IMR-90 (cell line): Measurements from ENCODE around the gene PRDM5. TPM values are rescaled to one million over a fixed set of nuclear protein-coding genes. Genes with fewer than 3 reads are reported as not detected.

Source experiments
- ATAC-seq: fragments of 200-7000 bp; cut with Tn5 transposase; 2 replicates; pipeline ENCODE4 v1.9.1; 2020; ENCODE audit warnings: low read depth, mild to moderate bottlenecking, moderate library complexity
- BruUV-seq: library from RNA; stranded (reverse); fragments of 400-500 nt; replicated peaks from 2 replicates; lab custom pipeline; 2021; lab: Mats Ljungman, UMichigan
- CTCF ChIA-PET: fragments of 300-600 bp; formaldehyde crosslinking; extraction: SDS; loops from one replicate; lab custom pipeline; 2021; ENCODE audit warnings: antibody characterized with exemption; lab: Yijun Ruan, JAX
- POLR2A ChIA-PET: fragments of 300-600 bp; sonication (Branson Sonifier 250); formaldehyde crosslinking; loops from one replicate; lab custom pipeline; 2022; ENCODE audit warnings: antibody characterized with exemption; ENCODE audit not compliant: unreplicated experiment; lab: Charles Lee
- DNase-seq: peaks from one replicate; pipeline ENCODE4 v3.0.0; 2013
- H2AFZ ChIP-seq: replicated peaks from 2 replicates; pipeline ENCODE3; 2013; ENCODE audit warnings: low read length, mild to moderate bottlenecking; ENCODE audit not compliant: poor library complexity
- H2AK5ac ChIP-seq: 2 replicates; pipeline ENCODE4 v1.6.1; 2013; ENCODE audit warnings: low read depth, low read length, inconsistent platforms
- H2AK9ac ChIP-seq: replicated peaks from 2 replicates; pipeline ENCODE3; 2013; ENCODE audit warnings: mild to moderate bottlenecking, low read depth, low read length, moderate library complexity; ENCODE audit not compliant: poor library complexity
- H2BK120ac ChIP-seq: 2 replicates; pipeline ENCODE4 v1.6.1; 2013; ENCODE audit warnings: low read depth, low read length, inconsistent platforms
- H2BK15ac ChIP-seq: 3 replicates; pipeline ENCODE4 v1.6.1; 2013; ENCODE audit warnings: low read depth, low read length, inconsistent platforms
- H2BK20ac ChIP-seq: 2 replicates; pipeline ENCODE4 v1.6.1; 2013; ENCODE audit warnings: low read depth, mild to moderate bottlenecking, inconsistent platforms, low read length, moderate library complexity
- H2BK5ac ChIP-seq: 2 replicates; pipeline ENCODE4 v1.6.1; 2013; ENCODE audit warnings: mild to moderate bottlenecking, low read depth, low read length, inconsistent platforms; ENCODE audit not compliant: poor library complexity, severe bottlenecking
- H3K14ac ChIP-seq: replicated peaks from 2 replicates; pipeline ENCODE4 v1.6.1; 2013; ENCODE audit warnings: low read depth, low read length, inconsistent platforms
- H3K18ac ChIP-seq: 2 replicates; pipeline ENCODE4 v1.6.1; 2013; ENCODE audit warnings: low read depth, low read length, control low read depth
- H3K23ac ChIP-seq: 2 replicates; pipeline ENCODE4 v1.6.1; 2013; ENCODE audit warnings: low read depth, low read length, inconsistent platforms
- H3K27ac ChIP-seq: 2 replicates; pipeline ENCODE4 v1.5.1; 2013; ENCODE audit warnings: mild to moderate bottlenecking, control low read depth, low read length; ENCODE audit not compliant: insufficient read depth
- H3K27me3 ChIP-seq: 2 replicates; pipeline ENCODE4 v1.6.1; 2013; ENCODE audit warnings: low read length; ENCODE audit not compliant: control insufficient read depth, insufficient read depth
- H3K36me3 ChIP-seq: 2 replicates; pipeline ENCODE4 v1.6.1; 2013; ENCODE audit warnings: low read length, mixed read lengths; ENCODE audit not compliant: control insufficient read depth, insufficient read depth
- H3K4ac ChIP-seq: 2 replicates; pipeline ENCODE4 v1.6.1; 2013; ENCODE audit warnings: low read depth, low read length, inconsistent platforms
- H3K4me1 ChIP-seq: 2 replicates; pipeline ENCODE4 v1.6.1; 2013; ENCODE audit warnings: low read length, mixed read lengths; ENCODE audit not compliant: control insufficient read depth, insufficient read depth
- H3K4me2 ChIP-seq: 2 replicates; pipeline ENCODE4 v1.6.1; 2013; ENCODE audit warnings: low read depth, mild to moderate bottlenecking, control low read depth, low read length, moderate library complexity
- H3K4me3 ChIP-seq: 2 replicates; pipeline ENCODE4 v1.5.1; 2013; ENCODE audit warnings: low read depth, mild to moderate bottlenecking, control low read depth, low read length, moderate library complexity; ENCODE audit not compliant: insufficient read depth
- H3K56ac ChIP-seq: 2 replicates; pipeline ENCODE4 v1.6.1; 2013; ENCODE audit warnings: low read length, inconsistent platforms; ENCODE audit not compliant: insufficient read depth; ENCODE audit errors: extremely low read depth
- H3K79me1 ChIP-seq, 2 experiments: 2 replicates each; pipeline ENCODE4 v1.6.1; 2013; ENCODE audit warnings: low read length in 2 of 2, inconsistent platforms in 1 of 2, low read depth in 1 of 2
- H3K9ac ChIP-seq: 2 replicates; pipeline ENCODE4 v1.6.1; 2013; ENCODE audit warnings: low read depth, low read length, control low read depth
- H3K9me1 ChIP-seq: 2 replicates; pipeline ENCODE4 v1.6.1; 2013; ENCODE audit warnings: low read length, inconsistent platforms; ENCODE audit not compliant: insufficient read depth
- H3K9me3 ChIP-seq: 2 replicates; pipeline ENCODE4 v1.6.1; 2013; ENCODE audit warnings: low read length; ENCODE audit not compliant: control insufficient read depth, insufficient read depth
- H4K20me1 ChIP-seq: 2 replicates; pipeline ENCODE4 v1.6.1; 2013; ENCODE audit warnings: low read length, inconsistent platforms; ENCODE audit not compliant: insufficient read depth
- H4K5ac ChIP-seq: 2 replicates; pipeline ENCODE4 v1.6.1; 2013; ENCODE audit warnings: mild to moderate bottlenecking, low read depth, low read length, control low read depth
- H4K8ac ChIP-seq, 2 experiments: 2 replicates each; pipeline ENCODE4 v1.6.1; 2013; ENCODE audit warnings: low read depth in 2 of 2, low read length in 2 of 2, control low read depth in 1 of 2, inconsistent platforms in 1 of 2
- H4K91ac ChIP-seq: 2 replicates; pipeline ENCODE4 v1.6.1; 2013; ENCODE audit warnings: low read depth, low read length, inconsistent platforms; ENCODE audit not compliant: insufficient read depth
- POLR2A ChIP-seq: IDR thresholded peaks from 2 replicates; pipeline ENCODE4 v1.6.1; 2012; ENCODE audit warnings: mild to moderate bottlenecking, low read depth, low read length
- WGBS, 2 experiments: methylation state at CpG; one replicate each; pipeline versions ENCODE4 v1.1.5 to v1.1.7; 2013; ENCODE audit warnings: missing lambda C conversion rate in 2 of 2; ENCODE audit not compliant: insufficient read length in 1 of 2; ENCODE audit errors: extremely low coverage in 2 of 2; 5-methylcytosine and 5-hydroxymethylcytosine counted together
- dilution Hi-C: fragments of 300-500 bp; cut with HindIII; formaldehyde crosslinking; loops from one replicate; pipeline ENCODE4 v1.14.3; 2018; ENCODE audit warnings: low sequenced_read_pairs; ENCODE audit not compliant: unreplicated experiment
- in situ Hi-C: fragments of 300-500 bp; cut with MboI; formaldehyde crosslinking; loops from 3 replicates; pipeline ENCODE4 v1.14.3; 2019; ENCODE audit warnings: low sequenced_read_pairs, inconsistent platforms, mixed read lengths
- intact Hi-C: fragments of 100-400 bp; cut with micrococcal nuclease; formaldehyde crosslinking; loops from 2 replicates; pipeline ENCODE4 v1.10.0; 2022
- polyA plus RNA-seq, 3 experiments: library from polyadenylated mRNA; depleted of rRNA; stranded (reverse); fragments of >200 nt; gene quantifications; 2 replicates each; pipeline ENCODE4 v1.2.3, GENCODE V29; 2012; ENCODE audit warnings: low replicate concordance in 1 of 3
- total RNA-seq: library from RNA; depleted of rRNA; stranded (reverse); fragments of >200 nt; gene quantifications from 2 replicates; pipeline ENCODE4 v1.2.3, GENCODE V29; 2012

PRDM5 gene
- total and polyA plus RNA-seq, 2 of the 4 experiments (the other 2 are of a cell fraction) = 4.1 to 10.8 TPM

DNA sequence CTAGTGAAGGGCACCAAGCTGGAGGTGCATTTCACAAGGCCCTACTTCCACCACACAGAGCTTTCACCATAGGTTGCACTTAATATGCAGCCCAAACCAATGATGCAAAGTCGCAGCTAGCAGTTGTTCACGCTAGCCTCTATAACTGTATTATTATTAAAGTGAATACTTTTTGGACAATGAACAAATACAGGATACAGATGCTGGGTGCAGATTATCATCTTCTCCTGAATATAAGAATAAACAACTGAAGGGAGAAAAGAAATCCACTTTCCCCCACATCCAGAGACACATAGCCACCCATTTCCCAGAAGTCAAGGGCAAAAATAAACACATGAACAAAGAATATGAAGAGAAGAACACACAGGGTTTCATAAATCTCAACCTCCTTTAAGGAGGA is 107.2 kb downstream of the PRDM5 start:
- ATAC-seq (no peak), DNase-seq (no peak)
- Histone ChIP-seq H3K4ac (no peak overlapping the region), H3K36me3 (no peaks in the 10 kb centered on the region; the same call in 1 of the 2 replicates), H4K8ac (no peak overlapping the region), H3K23ac (no peak overlapping the region), H2BK20ac (no peak overlapping the region), H3K9me1 (no peaks in the 10 kb centered on the region), H3K9ac (no peak overlapping the region), H4K5ac (no peak overlapping the region), H4K20me1 (no peaks in the 10 kb centered on the region), H3K79me1 (no peaks in the 10 kb centered on the region), H3K56ac (no peak overlapping the region), H3K14ac (no peak overlapping the region), H2AFZ (no peak overlapping the region), H3K9me3 (no peaks in the 10 kb centered on the region), H3K27me3 (no peaks in the 10 kb centered on the region), H3K4me3 (no peak overlapping the region), H3K18ac (no peak overlapping the region), H3K27ac (no peak overlapping the region), H4K91ac (no peak overlapping the region), H2BK5ac (no peak overlapping the region), H2BK15ac (no peak overlapping the region), H3K4me1 (0 out of 2 replicates have a peak, but pooled peaks cover 2% of the 10 kb centered on the region), H2BK120ac (no peak overlapping the region), H2AK9ac (no peak overlapping the region), H2AK5ac (no peak overlapping the region), H3K4me2 (no peak overlapping the region)
- BruUV-seq = no TSS peak
- POLR2A ChIA-PET = no interaction called here
- in situ Hi-C loops (no loop called here), dilution Hi-C loops (no loop called here), intact Hi-C loops (no loop called here)
- no CpG with 5 or more reads among the region's 2 CpGs for WGBS, 2 experiments
- TF ChIP-seq POLR2A = no peak
- CTCF ChIA-PET = no interaction called here
